H1 (cell line): Measurements from ENCODE around the gene SDC4. TPM values are rescaled to one million over a fixed set of nuclear protein-coding genes. Genes with fewer than 3 reads are reported as not detected.

ENCODE experiments used
- CBX5 ChIP-seq: fragments of 300-800, 300-1000 bp; sonication (generic); IDR thresholded peaks from 2 replicates; pipeline ENCODE4 v1.7.1; 2016; ENCODE audit warnings: antibody characterized with exemption, low read length, low read depth
- CBX8 ChIP-seq: fragments of 300-800, 300-1000 bp; sonication (generic); IDR thresholded peaks from 2 replicates; pipeline ENCODE4 v1.7.1; 2016; ENCODE audit warnings: low read depth, low read length, borderline replicate concordance
- EGR1 ChIP-seq: IDR thresholded peaks from 2 replicates; pipeline ENCODE4 v1.6.1; 2011; ENCODE audit warnings: low read depth, low read length, borderline replicate concordance
- FOSL1 ChIP-seq: IDR thresholded peaks from 2 replicates; pipeline ENCODE4 v1.6.1; 2011; ENCODE audit warnings: mild to moderate bottlenecking, low read depth, low read length, moderate library complexity; ENCODE audit not compliant: insufficient read depth
- GABPA ChIP-seq: IDR thresholded peaks from 2 replicates; pipeline ENCODE4 v1.6.1; 2011; ENCODE audit warnings: mild to moderate bottlenecking, low read length, moderate library complexity, borderline replicate concordance; ENCODE audit not compliant: insufficient read depth
- SIN3A ChIP-seq, 2 experiments: IDR thresholded peaks in 1 of 2; conservative IDR thresholded peaks in 1 of 2; 2 replicates each; pipeline ENCODE4 v1.6.1; 2011 to 2012; ENCODE audit warnings: low read length in 2 of 2, improper control_type of control experiment in 1 of 2, low read depth in 1 of 2, mild to moderate bottlenecking in 1 of 2
- TBP ChIP-seq: IDR thresholded peaks from 2 replicates; pipeline ENCODE4 v1.6.1; 2011; ENCODE audit warnings: low read depth, low read length, improper control_type of control experiment
- polyA plus RNA-seq, 7 experiments: library from polyadenylated mRNA; depleted of rRNA in 3 of 7; stranded (reverse) in 5 of 7; unstranded in 2 of 7; fragments of >200 nt in 5 of 7; fragments of 200-250 nt in 2 of 7; gene quantifications; 1 replicate in 5 of 7; 2 replicates in 1 of 7; 4 replicates in 1 of 7; pipeline versions ENCODE4 v1.2.1 to v1.2.3, GENCODE V29; 2011 to 2013; ENCODE audit warnings: missing spikeins in 2 of 7, mixed read lengths in 2 of 7
- total RNA-seq: library from RNA; stranded (reverse); fragmentation: NEBNext Ultra II Directional; extraction: Animal tissue kit (Norgen Biotek cat#: 25700); gene quantifications from 2 replicates; pipeline ENCODE4 v1.2.1, GENCODE V29; 2021

The SDC4 gene
- total and polyA plus RNA-seq, 2 of the 8 experiments (the other 6 are each of a cell fraction or from before 2014, with no cell fraction given): 34.6 to 60.2 TPM

DNA sequence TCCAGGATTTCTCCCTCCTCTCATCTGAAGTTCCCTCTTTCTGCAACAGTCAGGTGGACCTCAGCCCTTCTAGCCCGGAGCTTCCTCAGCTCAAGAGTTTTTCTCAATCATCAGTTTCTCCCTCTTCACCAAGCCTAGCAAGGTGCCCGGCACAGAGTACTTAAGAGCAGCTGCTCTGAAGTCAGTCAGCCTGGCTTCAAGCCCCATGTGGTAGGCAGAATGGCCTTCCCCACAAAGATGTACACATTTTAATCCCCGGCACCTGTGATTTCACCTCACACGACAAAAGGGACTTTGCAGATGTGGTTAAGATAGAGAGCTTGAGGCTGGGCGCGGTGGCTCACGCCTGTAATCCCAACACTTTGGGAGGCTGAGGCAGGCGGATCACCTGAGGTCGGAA is 56.7 kb downstream of the SDC4 start (continued):
- TF ChIP-seq CBX5 (no peak), EGR1 (no peak), GABPA (no peak), FOSL1 (no peak), TBP (no peak), SIN3A (conservative IDR thresholded peaks at IDR 0.05 in 1 of 2, IDR thresholded peaks at IDR 0.05 in 1 of 2; ENCODE audit: low read depth in 1 of 2, low read length in 2 of 2) (no peak), CBX8 (no peak)
